ENCODE results near the gene SMARCA2.

GRCh38 chr9:2047916-2048315 lies 32.8 kb downstream of the SMARCA2 start:
- TF ChIP-seq POLR2A (IDR thresholded peaks at IDR 0.05; ENCODE audit: low read length): no peak
- TF ChIP-seq GATA1 (IDR thresholded peaks at IDR 0.05; ENCODE audit: low read depth, low read length): no peak

Measured in erythroblast (primary cell).